DND-41 (cell line): ENCODE data around the gene HOPX.

Source experiments
- ATAC-seq: fragments of 200-7000 bp; cut with Tn5 transposase; 3 replicates; pipeline ENCODE4 v1.9.1; 2021; ENCODE audit warnings: low read depth; ENCODE audit not compliant: insufficient read depth
- DNase-seq: peaks from one replicate; pipeline ENCODE4 v3.0.0-alpha.2; 2020
- H2AFZ ChIP-seq: 2 replicates; pipeline ENCODE4 v1.6.0; 2012; ENCODE audit warnings: low read depth, low read length
- H3K27ac ChIP-seq: 2 replicates; pipeline ENCODE4 v1.5.1; 2012; ENCODE audit warnings: low read length, inconsistent platforms
- H3K27me3 ChIP-seq: fragments of 200-600 bp; sonication (generic); 2 replicates; pipeline ENCODE4 v1.6.0; 2012; ENCODE audit warnings: low read length, mild to moderate bottlenecking, inconsistent platforms; ENCODE audit not compliant: insufficient read depth, poor library complexity
- H3K36me3 ChIP-seq: 2 replicates; pipeline ENCODE4 v1.5.1; 2012; ENCODE audit warnings: low read length, inconsistent platforms; ENCODE audit not compliant: insufficient read depth
- H3K4me1 ChIP-seq: 2 replicates; pipeline ENCODE4 v1.5.1; 2012; ENCODE audit warnings: mild to moderate bottlenecking, low read length; ENCODE audit not compliant: insufficient read depth
- H3K4me2 ChIP-seq: 2 replicates; pipeline ENCODE4 v1.6.0; 2012; ENCODE audit warnings: mild to moderate bottlenecking, moderate library complexity, low read length, inconsistent platforms; ENCODE audit not compliant: insufficient read depth
- H3K4me3 ChIP-seq, 2 experiments: fragments of 200-600 bp in 1 of 2; shearing (Covaris generic) in 1 of 2; 2 replicates each; pipeline ENCODE4 v1.5.1; 2012 to 2016; ENCODE audit warnings: inconsistent platforms in 2 of 2, low read length in 2 of 2, mild to moderate bottlenecking in 2 of 2, low read depth in 1 of 2, moderate library complexity in 1 of 2
- H3K79me2 ChIP-seq: 2 replicates; pipeline ENCODE4 v1.6.0; 2012; ENCODE audit warnings: low read length, inconsistent platforms; ENCODE audit not compliant: insufficient read depth
- H3K9ac ChIP-seq: 2 replicates; pipeline ENCODE4 v1.6.0; 2012; ENCODE audit warnings: low read depth, mild to moderate bottlenecking, inconsistent platforms, low read length, moderate library complexity
- H3K9me3 ChIP-seq: 2 replicates; pipeline ENCODE4 v1.5.1; 2012; ENCODE audit warnings: low read length, moderate library complexity, mild to moderate bottlenecking, inconsistent platforms; ENCODE audit not compliant: insufficient read depth, severe bottlenecking
- H4K20me1 ChIP-seq: 2 replicates; pipeline ENCODE4 v1.6.0; 2012; ENCODE audit warnings: low read length; ENCODE audit not compliant: insufficient read depth
- CTCF ChIP-seq: IDR thresholded peaks from 2 replicates; pipeline ENCODE4 v1.5.1; 2012; ENCODE audit warnings: borderline replicate concordance, low read length, moderate library complexity, mild to moderate bottlenecking; ENCODE audit not compliant: poor library complexity, severe bottlenecking; ENCODE audit errors: extremely low read depth
- EZH2 ChIP-seq: IDR thresholded peaks from 3 replicates; pipeline ENCODE4 v1.6.1; 2012; ENCODE audit warnings: borderline replicate concordance, low read depth, mild to moderate bottlenecking, moderate library complexity, low read length, inconsistent platforms; ENCODE audit not compliant: severe bottlenecking

Gene HOPX

GRCh38 chr4:56692576-56692975 is 11.5 kb upstream of the HOPX start:
- no peak overlapping the region for H3K27ac ChIP-seq
- H3K79me2 ChIP-seq = no peaks in the 10 kb centered on the region
- DNase-seq = no peak
- H3K4me1 ChIP-seq = no peaks in the 10 kb centered on the region
- no peaks in the 10 kb centered on the region for H3K9me3 ChIP-seq
- H4K20me1 ChIP-seq = no peaks in the 10 kb centered on the region
- H3K27me3 ChIP-seq = no peaks in the 10 kb centered on the region
- H3K4me3 ChIP-seq = no peak overlapping the region
- no peak overlapping the region for H3K9ac ChIP-seq
- no peak overlapping the region for H3K4me2 ChIP-seq
- H3K36me3 ChIP-seq = no peaks in the 10 kb centered on the region
- no peak for TF ChIP-seq CTCF
- TF ChIP-seq EZH2 = no peak
- no peak for ATAC-seq
- H2AFZ ChIP-seq = no peak overlapping the region

DNA sequence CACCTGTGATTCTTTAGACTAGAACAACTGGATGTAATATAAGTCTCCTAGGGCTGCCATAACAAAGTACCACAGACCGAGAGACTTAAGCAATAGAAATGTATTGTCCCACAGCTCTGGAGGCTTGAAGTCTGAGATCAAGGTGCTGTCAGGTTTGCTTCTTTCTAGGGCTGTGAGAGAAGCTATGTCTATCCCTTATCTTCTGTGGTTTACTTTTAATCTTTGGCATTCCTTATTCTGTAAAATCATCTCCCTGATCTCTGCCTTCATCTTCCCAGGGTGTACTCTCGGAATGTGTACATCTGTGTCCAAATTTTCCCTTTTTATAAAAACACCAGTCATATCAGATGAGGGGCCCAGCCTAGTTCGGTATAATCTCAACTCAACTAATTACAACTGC is 10.3 kb upstream of the HOPX start:
- no peak for ATAC-seq
- Histone ChIP-seq H3K36me3 (no peaks in the 10 kb centered on the region), H3K79me2 (no peaks in the 10 kb centered on the region), H3K27ac (no peak overlapping the region), H3K4me2 (no peak overlapping the region), H3K4me3 (no peak overlapping the region), H4K20me1 (no peaks in the 10 kb centered on the region), H3K4me1 (no peaks in the 10 kb centered on the region), H2AFZ (no peak overlapping the region), H3K9ac (no peak overlapping the region), H3K27me3 (no peaks in the 10 kb centered on the region), H3K9me3 (no peaks in the 10 kb centered on the region)
- DNase-seq = no peak
- TF ChIP-seq CTCF = no peak

DNA sequence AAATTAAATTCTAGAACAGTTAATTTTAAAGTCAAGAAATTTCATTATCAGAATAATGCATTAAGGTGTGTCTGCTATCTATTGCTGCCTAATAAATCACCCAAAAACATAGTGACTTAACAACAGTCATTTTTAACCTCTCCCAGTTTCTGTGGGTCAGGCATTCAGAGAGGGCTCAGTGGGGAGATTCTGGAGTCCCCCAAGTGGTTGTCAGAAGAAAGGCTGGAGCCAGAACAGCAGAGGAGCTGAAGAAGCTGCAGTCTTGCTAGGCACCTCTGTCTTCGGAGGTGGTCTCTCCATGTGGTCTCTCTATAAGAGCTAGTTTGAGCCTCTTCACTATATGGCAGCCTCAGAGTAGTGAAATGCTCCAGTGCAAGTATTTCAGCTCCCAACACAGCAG is 9.3 kb upstream of the HOPX start:
- H3K27me3 ChIP-seq = no peaks in the 10 kb centered on the region
- no peaks in the 10 kb centered on the region for H3K9me3 ChIP-seq
- H3K36me3 ChIP-seq = no peaks in the 10 kb centered on the region
- no peaks in the 10 kb centered on the region for H3K79me2 ChIP-seq
- ATAC-seq = no peak
- DNase-seq = no peak
- no peak for TF ChIP-seq EZH2
- no peak for TF ChIP-seq CTCF
- H3K4me3 ChIP-seq = no peak overlapping the region
- no peak overlapping the region for H2AFZ ChIP-seq
- H3K9ac ChIP-seq = no peak overlapping the region
- H3K27ac ChIP-seq = no peak overlapping the region
- no peaks in the 10 kb centered on the region for H4K20me1 ChIP-seq
- H3K4me2 ChIP-seq = no peak overlapping the region
- no peaks in the 10 kb centered on the region for H3K4me1 ChIP-seq

GRCh38 chr4:56689201-56689969 is 8.3 kb upstream of the HOPX start:
- ATAC-seq (no peak), DNase-seq (no peak)
- H3K36me3 ChIP-seq = no peaks in the 10 kb centered on the region
- H3K79me2 ChIP-seq = no peaks in the 10 kb centered on the region
- H3K4me3 ChIP-seq = no peak overlapping the region
- no peak for TF ChIP-seq CTCF
- TF ChIP-seq EZH2 = no peak
- H2AFZ ChIP-seq = no peak overlapping the region
- no peaks in the 10 kb centered on the region for H3K9me3 ChIP-seq
- H3K4me2 ChIP-seq = no peak overlapping the region
- H3K4me1 ChIP-seq = no peaks in the 10 kb centered on the region
- H3K9ac ChIP-seq = no peak overlapping the region
- no peak overlapping the region for H3K27ac ChIP-seq
- H3K27me3 ChIP-seq = no peaks in the 10 kb centered on the region
- H4K20me1 ChIP-seq = no peaks in the 10 kb centered on the region
